Colonic mucosa (tissue), 4 donors: Measurements from ENCODE around the gene SELENOO. TPM values are rescaled to one million over a fixed set of nuclear protein-coding genes. Genes with fewer than 3 reads are reported as not detected.
A peak's percentile ranks its signal among the peaks of the same experiment; 100 is the strongest.

ENCODE experiments used
- DNase-seq: peaks from one replicate; pipeline ENCODE4 v3.0.0-alpha.2; 2020
- H3K27ac ChIP-seq: fragments of 200-600 bp; one replicate; pipeline ENCODE4 v1.8.0; 2021
- H3K27me3 ChIP-seq: fragments of 200-600 bp; one replicate; pipeline ENCODE4 v1.8.0; 2021
- H3K36me3 ChIP-seq: fragments of 200-600 bp; one replicate; pipeline ENCODE4 v1.8.0; 2021
- H3K4me1 ChIP-seq: fragments of 200-600 bp; one replicate; pipeline ENCODE4 v1.8.0; 2021; ENCODE audit warnings: mild to moderate bottlenecking
- H3K4me3 ChIP-seq: fragments of 200-600 bp; one replicate; pipeline ENCODE4 v1.8.0; 2021
- H3K9ac ChIP-seq, 2 donors: one replicate each; pipeline ENCODE4 v1.7.0; 2013; ENCODE audit warnings: control low read depth in 2 of 2, low read depth in 2 of 2, low read length in 2 of 2
- H3K9me3 ChIP-seq: fragments of 200-600 bp; one replicate; pipeline ENCODE4 v1.8.0; 2021
- CTCF ChIP-seq: fragments of 200-600 bp; IDR thresholded peaks from one replicate; pipeline ENCODE4 v1.8.0; 2022; ENCODE audit warnings: antibody characterized with exemption, mild to moderate bottlenecking
- intact Hi-C: fragments of 100-400 bp; cut with DNase I; formaldehyde crosslinking; loops from one replicate; pipeline ENCODE4 v1.14.1; 2022
- total RNA-seq, 2 donors: library from RNA; stranded (reverse); fragmentation: NEBNext Ultra II Directional in 1 of 2; extraction: Animal tissue kit (Norgen Biotek cat#: 25700) in 1 of 2; gene quantifications; one replicate each; pipeline ENCODE4 v1.2.1, GENCODE V29; 2021
- donor health status: healthy.
- donor health status: DM: no; HTN: no; CAD: no.
- donor health status: DM: no; HTN: no; CAD: no.

Gene SELENOO
- total RNA-seq, 2 donors from 2014 or later = 29.1 to 36.9 TPM

GRCh38 chr22:50244420-50245213 lies 43.8 kb downstream of the SELENOO start, which contains the start of gene TUBGCP6:
Gene TUBGCP6, minus strand, starts transcription at chr22:50245023. Its CDS starts 564 bp downstream, at chr22:50244459.
- peak; percentile 96 for DNase-seq
- no peaks in the 10 kb centered on the region for H3K36me3 ChIP-seq
- peak within 1 kb of the TSS; percentile 91 for H3K4me3 ChIP-seq
- peak within 1 kb of the TSS; percentile 83 to 89 for H3K9ac ChIP-seq
- peaks cover 35% of the 10 kb centered on the region for H3K4me1 ChIP-seq
- TF ChIP-seq CTCF = no peak
- H3K9me3 ChIP-seq = no peaks in the 10 kb centered on the region
- H3K27me3 ChIP-seq = no peaks in the 10 kb centered on the region
- intact Hi-C loops = no loop called here
- H3K27ac ChIP-seq = peak within 1 kb of the TSS; percentile 85

GRCh38 chr22:50245214-50246072 lies 44.6 kb downstream of the SELENOO start:
- Histone ChIP-seq H3K4me3 (peak overlapping the region; percentile 91), H3K4me1 (peaks cover 43% of the 10 kb centered on the region), H3K36me3 (no peaks in the 10 kb centered on the region), H3K9me3 (no peaks in the 10 kb centered on the region), H3K27me3 (no peaks in the 10 kb centered on the region), H3K27ac (peak overlapping the region; percentile 85), H3K9ac (peak overlapping the region; percentile 83 to 89)
- no peak for DNase-seq
- TF ChIP-seq CTCF = no peak
- intact Hi-C loops = no loop called here

- no peak overlapping the region for H3K4me3 ChIP-seq
- no peak for DNase-seq
- H3K9ac ChIP-seq = peak overlapping the region in 1 of 2 donors; percentile 83
- no peak for TF ChIP-seq CTCF
- no peaks in the 10 kb centered on the region for H3K9me3 ChIP-seq
- H3K27me3 ChIP-seq = no peaks in the 10 kb centered on the region
- H3K4me1 ChIP-seq = peaks cover 43% of the 10 kb centered on the region
- intact Hi-C loops = no loop called here
- no peaks in the 10 kb centered on the region for H3K36me3 ChIP-seq
- no peak overlapping the region for H3K27ac ChIP-seq
Observed at GRCh38 chr22:50246242-50247175, 45.7 kb downstream of the SELENOO start.

GRCh38 chr22:50247748-50248147 lies 46.9 kb downstream of the SELENOO start:
- peak; percentile 86 for DNase-seq
- intact Hi-C loops = no loop called here
- H3K4me1 ChIP-seq = peaks cover 39% of the 10 kb centered on the region
- H3K9ac ChIP-seq = peak overlapping the region in 1 of 2 donors; percentile 16
- H3K4me3 ChIP-seq = no peak overlapping the region
- no peak for TF ChIP-seq CTCF
- H3K9me3 ChIP-seq = no peaks in the 10 kb centered on the region
- H3K36me3 ChIP-seq = no peaks in the 10 kb centered on the region
- no peaks in the 10 kb centered on the region for H3K27me3 ChIP-seq
- H3K27ac ChIP-seq = no peak overlapping the region
